GM12878 (cell line): Measurements from ENCODE around the gene CD99. TPM values are rescaled to one million over a fixed set of nuclear protein-coding genes. Genes with fewer than 3 reads are reported as not detected.

Source experiments
- ATAC-seq: fragments of 200-7000 bp; cut with Tn5 transposase; 3 replicates; pipeline ENCODE4 v1.9.1; 2020; ENCODE audit warnings: mild to moderate bottlenecking, moderate library complexity
- BruUV-seq: library from RNA; stranded (reverse); fragments of 400-500 nt; replicated peaks from 2 replicates; lab custom pipeline; 2021; lab: Mats Ljungman, UMichigan
- CTCF ChIA-PET: fragments of 300-600 bp; sonication (Branson Sonifier 250); formaldehyde crosslinking; extraction: SDS; loops from one replicate; lab custom pipeline; 2021; ENCODE audit warnings: inconsistent platforms; lab: Yijun Ruan, JAX
- POLR2A ChIA-PET: fragments of 350-600 bp; formaldehyde crosslinking; extraction: SDS; loops from one replicate; lab custom pipeline; 2021; ENCODE audit warnings: inconsistent platforms; lab: Charles Lee
- RAD21 ChIA-PET: fragments of 300-600 bp; sonication (Branson Sonifier 250); formaldehyde crosslinking; loops from one replicate; lab custom pipeline; 2023; ENCODE audit warnings: antibody characterized with exemption; ENCODE audit not compliant: unreplicated experiment; lab: Charles Lee
- SMC1A ChIA-PET: fragments of 300-600 bp; sonication (Branson Sonifier 250); formaldehyde crosslinking; loops from one replicate; lab custom pipeline; 2023; ENCODE audit not compliant: unreplicated experiment, uncharacterized antibody; lab: Charles Lee
- DNase-seq: peaks from one replicate; pipeline ENCODE4 v3.0.0-alpha.2; 2011; ENCODE audit warnings: low read depth, low spot score
- FAIRE-seq: peaks from 3 replicates; lab custom pipeline; 2011; peaks lifted over from hg19 to GRCh38; lab: Jason Lieb, UNC
- H2AFZ ChIP-seq: 2 replicates; pipeline ENCODE4 v1.6.0; 2011; ENCODE audit warnings: low read depth, low read length, control low read depth; ENCODE audit not compliant: control insufficient read depth
- H3K27ac ChIP-seq: 2 replicates; pipeline ENCODE4 v1.5.1; 2011; ENCODE audit warnings: control low read depth; ENCODE audit not compliant: control insufficient read depth, insufficient read depth
- H3K27me3 ChIP-seq, 2 experiments: replicated peaks in 1 of 2; 2 replicates each; pipeline versions ENCODE4 v1.6.0 to v1.6.1; 2011; ENCODE audit warnings: low read length in 1 of 2; ENCODE audit not compliant: control insufficient read depth in 2 of 2, insufficient read depth in 2 of 2
- H3K36me3 ChIP-seq, 2 experiments: 2 replicates each; pipeline ENCODE4 v1.5.1; 2011; ENCODE audit warnings: low read length in 1 of 2; ENCODE audit not compliant: control insufficient read depth in 2 of 2, insufficient read depth in 2 of 2
- H3K4me1 ChIP-seq: 2 replicates; pipeline ENCODE4 v1.6.1; 2011; ENCODE audit warnings: mild to moderate bottlenecking, low read length, moderate library complexity, mixed read lengths; ENCODE audit not compliant: control insufficient read depth, insufficient read depth
- H3K4me2 ChIP-seq: 2 replicates; pipeline ENCODE4 v1.6.0; 2011; ENCODE audit warnings: control low read depth; ENCODE audit not compliant: control insufficient read depth, insufficient read depth
- H3K4me3 ChIP-seq: fragments of 200-600 bp; sonication (generic); 2 replicates; pipeline ENCODE4 v1.5.1; 2016
- H3K79me2 ChIP-seq: 2 replicates; pipeline ENCODE4 v1.6.0; 2011; ENCODE audit warnings: low read length; ENCODE audit not compliant: control insufficient read depth, insufficient read depth
- H3K9ac ChIP-seq: 2 replicates; pipeline ENCODE4 v1.8.0; 2011; ENCODE audit warnings: low read length, control low read depth, mixed read lengths; ENCODE audit not compliant: control insufficient read depth, insufficient read depth
- H3K9me3 ChIP-seq: replicated peaks from 3 replicates; pipeline ENCODE4 v1.5.1; 2011; ENCODE audit warnings: mild to moderate bottlenecking, low read length; ENCODE audit not compliant: control insufficient read depth, insufficient read depth
- H4K20me1 ChIP-seq: 2 replicates; pipeline ENCODE4 v1.6.0; 2011; ENCODE audit not compliant: control insufficient read depth, insufficient read depth
- CBFB ChIP-seq: IDR thresholded peaks from 2 replicates; pipeline ENCODE4 v1.6.1; 2016; ENCODE audit warnings: antibody characterized with exemption, low read depth
- CBX5 ChIP-seq: sonication (generic); IDR thresholded peaks from 2 replicates; pipeline ENCODE4 v1.6.1; 2016; ENCODE audit warnings: low read depth, moderate library complexity, mild to moderate bottlenecking, inconsistent platforms
- IRF4 ChIP-seq: IDR thresholded peaks from 2 replicates; pipeline ENCODE4 v1.6.1; 2011; ENCODE audit warnings: low read depth, low read length
- KLF5 ChIP-seq: fragments of 450-650 bp; IDR thresholded peaks from 2 replicates; pipeline ENCODE4 v1.6.1; 2014; ENCODE audit warnings: mild to moderate bottlenecking; ENCODE audit not compliant: partially characterized antibody
- MTA2 ChIP-seq: fragments of 450-650 bp; IDR thresholded peaks from 2 replicates; pipeline ENCODE4 v1.6.1; 2016; ENCODE audit warnings: low read depth, mild to moderate bottlenecking, moderate library complexity
- RBBP5 ChIP-seq: fragments of 200-600 bp; sonication (generic); conservative IDR thresholded peaks from 2 replicates; pipeline ENCODE4 v1.6.1; 2016
- RCOR1 ChIP-seq: conservative IDR thresholded peaks from 2 replicates; pipeline ENCODE4 v1.6.1; 2012; ENCODE audit warnings: low read depth, low read length, improper control_type of control experiment
- RELA ChIP-seq: fragments of 450-650 bp; IDR thresholded peaks from 2 replicates; pipeline ENCODE4 v1.8.0; 2014; ENCODE audit warnings: borderline replicate concordance; ENCODE audit not compliant: partially characterized antibody
- SP1 ChIP-seq: IDR thresholded peaks from one replicate; pipeline ENCODE4 v1.6.1; 2011; ENCODE audit warnings: low read depth, low read length
- SREBF1 ChIP-seq: IDR thresholded peaks from 2 replicates; pipeline ENCODE4 v1.6.1; 2012; ENCODE audit warnings: mild to moderate bottlenecking, low read length
- WRNIP1 ChIP-seq: IDR thresholded peaks from 2 replicates; pipeline ENCODE4 v1.6.1; 2011; ENCODE audit warnings: low read depth, low read length, improper control_type of control experiment, borderline replicate concordance
- WGBS: methylation state at CpG from one replicate; pipeline ENCODE4 v1.1.6; 2016; ENCODE audit warnings: low lambda C conversion rate; ENCODE audit not compliant: insufficient replicate concordance, insufficient coverage; ENCODE audit errors: missing lambda C conversion rate; 5-methylcytosine and 5-hydroxymethylcytosine counted together
- in situ Hi-C: fragments of 300-500 bp; cut with MboI; formaldehyde crosslinking; loops from 9 replicates; pipeline ENCODE4 v1.14.3; 2018; ENCODE audit warnings: mixed read lengths
- intact Hi-C: fragments of 100-400 bp; cut with micrococcal nuclease; formaldehyde crosslinking; loops from one replicate; pipeline ENCODE4 v1.14.2; 2022; ENCODE audit not compliant: unreplicated experiment
- polyA plus RNA-seq, 11 experiments: library from polyadenylated mRNA; depleted of rRNA in 4 of 11; unstranded in 6 of 11; stranded (reverse) in 5 of 11; fragments of >200 nt; fragmentation: Nextera tagmentation in 4 of 11; fragmentation: Illumina TruSeq in 1 of 11; extraction: Ambion mirVana in 4 of 11; extraction: Trizol in 1 of 11; gene quantifications; 1 replicate in 1 of 11; 2 replicates in 10 of 11; pipeline versions ENCODE4 v1.2.1 to v1.2.3, GENCODE V29; 2011 to 2016; ENCODE audit warnings: inconsistent platforms in 2 of 11, missing spikeins in 2 of 11, low read depth in 1 of 11
- total RNA-seq, 4 experiments: library from RNA; depleted of rRNA in 3 of 4; stranded (reverse); fragments of >200 nt in 3 of 4; fragmentation: Illumina TruSeq in 1 of 4; extraction: Trizol in 1 of 4; gene quantifications; 2 replicates each; pipeline versions ENCODE4 v1.2.1 to v1.2.3, GENCODE V29; 2013 to 2021
- TF ChIP-seq, protein P1 (sequence below): IDR thresholded peaks from 2 replicates; pipeline ENCODE4 v1.6.1; 2012; ENCODE audit warnings: mild to moderate bottlenecking, low read depth, low read length
- TF ChIP-seq, protein P2 (sequence below): fragments of 150-350 bp; IDR thresholded peaks from 2 replicates; pipeline ENCODE4 v1.6.1; 2014; ENCODE audit warnings: mild to moderate bottlenecking, low read depth, low read length
- TF ChIP-seq, protein P3 (sequence below): IDR thresholded peaks from 2 replicates; pipeline ENCODE4 v1.6.1; 2011; ENCODE audit warnings: low read depth, low read length, improper control_type of control experiment, borderline replicate concordance
- TF ChIP-seq, protein P4 (sequence below): fragments of 450-650 bp; IDR thresholded peaks from 2 replicates; pipeline ENCODE4 v1.6.1; 2016; ENCODE audit warnings: mild to moderate bottlenecking
- TF ChIP-seq, protein P5 (sequence below): fragments of 450-650 bp; IDR thresholded peaks from 2 replicates; pipeline ENCODE4 v1.6.1; 2017; ENCODE audit warnings: mild to moderate bottlenecking, low read depth, inconsistent platforms; ENCODE audit not compliant: poor library complexity, severe bottlenecking

CD99 gene
- total and polyA plus RNA-seq, 10 of the 15 experiments (the other 5 are each of a cell fraction or from before 2014, with no cell fraction given), result 24.8 to 242 (median 158) TPM

DNA sequence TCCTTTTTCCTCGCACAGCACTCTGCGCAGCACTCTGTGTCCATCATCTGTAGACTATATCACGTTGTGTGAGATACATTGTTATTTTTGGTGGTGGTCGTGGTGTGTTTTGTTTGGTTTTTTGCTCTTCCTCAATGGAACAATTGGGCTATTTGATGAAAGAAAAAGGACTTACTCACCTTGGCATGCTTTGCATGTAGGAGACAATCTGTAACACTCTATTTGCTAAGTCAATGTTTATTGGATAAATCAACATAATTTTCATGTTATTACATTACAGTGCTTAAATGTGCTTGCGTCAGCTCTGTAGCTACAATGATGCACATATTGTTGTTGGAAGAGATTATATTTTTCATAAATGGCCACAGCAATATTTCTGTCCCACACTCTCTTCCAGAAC is 12.5 kb upstream of the CD99 start:
- Histone ChIP-seq H4K20me1 (no peaks in the 10 kb centered on the region), H3K4me1 (no peaks in the 10 kb centered on the region), H3K9me3 (no peaks in the 10 kb centered on the region), H3K4me3 (no peak overlapping the region)
- 53% methylated on average over 5 of the region's 5 CpGs for WGBS
- no TSS peak for BruUV-seq
- RAD21 ChIA-PET, result no interaction called here
- TF ChIP-seq RBBP5 (no peak), CBFB (no peak), KLF5 (no peak), RELA (no peak), IRF4 (no peak), WRNIP1 (no peak), SREBF1 (no peak), MTA2 (no peak), CBX5 (no peak), RCOR1 (no peak), SP1 (no peak)
- TF ChIP-seq, protein P1, sequence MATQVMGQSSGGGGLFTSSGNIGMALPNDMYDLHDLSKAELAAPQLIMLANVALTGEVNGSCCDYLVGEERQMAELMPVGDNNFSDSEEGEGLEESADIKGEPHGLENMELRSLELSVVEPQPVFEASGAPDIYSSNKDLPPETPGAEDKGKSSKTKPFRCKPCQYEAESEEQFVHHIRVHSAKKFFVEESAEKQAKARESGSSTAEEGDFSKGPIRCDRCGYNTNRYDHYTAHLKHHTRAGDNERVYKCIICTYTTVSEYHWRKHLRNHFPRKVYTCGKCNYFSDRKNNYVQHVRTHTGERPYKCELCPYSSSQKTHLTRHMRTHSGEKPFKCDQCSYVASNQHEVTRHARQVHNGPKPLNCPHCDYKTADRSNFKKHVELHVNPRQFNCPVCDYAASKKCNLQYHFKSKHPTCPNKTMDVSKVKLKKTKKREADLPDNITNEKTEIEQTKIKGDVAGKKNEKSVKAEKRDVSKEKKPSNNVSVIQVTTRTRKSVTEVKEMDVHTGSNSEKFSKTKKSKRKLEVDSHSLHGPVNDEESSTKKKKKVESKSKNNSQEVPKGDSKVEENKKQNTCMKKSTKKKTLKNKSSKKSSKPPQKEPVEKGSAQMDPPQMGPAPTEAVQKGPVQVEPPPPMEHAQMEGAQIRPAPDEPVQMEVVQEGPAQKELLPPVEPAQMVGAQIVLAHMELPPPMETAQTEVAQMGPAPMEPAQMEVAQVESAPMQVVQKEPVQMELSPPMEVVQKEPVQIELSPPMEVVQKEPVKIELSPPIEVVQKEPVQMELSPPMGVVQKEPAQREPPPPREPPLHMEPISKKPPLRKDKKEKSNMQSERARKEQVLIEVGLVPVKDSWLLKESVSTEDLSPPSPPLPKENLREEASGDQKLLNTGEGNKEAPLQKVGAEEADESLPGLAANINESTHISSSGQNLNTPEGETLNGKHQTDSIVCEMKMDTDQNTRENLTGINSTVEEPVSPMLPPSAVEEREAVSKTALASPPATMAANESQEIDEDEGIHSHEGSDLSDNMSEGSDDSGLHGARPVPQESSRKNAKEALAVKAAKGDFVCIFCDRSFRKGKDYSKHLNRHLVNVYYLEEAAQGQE, result no peak
- TF ChIP-seq, protein P2, sequence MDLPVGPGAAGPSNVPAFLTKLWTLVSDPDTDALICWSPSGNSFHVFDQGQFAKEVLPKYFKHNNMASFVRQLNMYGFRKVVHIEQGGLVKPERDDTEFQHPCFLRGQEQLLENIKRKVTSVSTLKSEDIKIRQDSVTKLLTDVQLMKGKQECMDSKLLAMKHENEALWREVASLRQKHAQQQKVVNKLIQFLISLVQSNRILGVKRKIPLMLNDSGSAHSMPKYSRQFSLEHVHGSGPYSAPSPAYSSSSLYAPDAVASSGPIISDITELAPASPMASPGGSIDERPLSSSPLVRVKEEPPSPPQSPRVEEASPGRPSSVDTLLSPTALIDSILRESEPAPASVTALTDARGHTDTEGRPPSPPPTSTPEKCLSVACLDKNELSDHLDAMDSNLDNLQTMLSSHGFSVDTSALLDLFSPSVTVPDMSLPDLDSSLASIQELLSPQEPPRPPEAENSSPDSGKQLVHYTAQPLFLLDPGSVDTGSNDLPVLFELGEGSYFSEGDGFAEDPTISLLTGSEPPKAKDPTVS, result no peak
- TF ChIP-seq, protein P3, sequence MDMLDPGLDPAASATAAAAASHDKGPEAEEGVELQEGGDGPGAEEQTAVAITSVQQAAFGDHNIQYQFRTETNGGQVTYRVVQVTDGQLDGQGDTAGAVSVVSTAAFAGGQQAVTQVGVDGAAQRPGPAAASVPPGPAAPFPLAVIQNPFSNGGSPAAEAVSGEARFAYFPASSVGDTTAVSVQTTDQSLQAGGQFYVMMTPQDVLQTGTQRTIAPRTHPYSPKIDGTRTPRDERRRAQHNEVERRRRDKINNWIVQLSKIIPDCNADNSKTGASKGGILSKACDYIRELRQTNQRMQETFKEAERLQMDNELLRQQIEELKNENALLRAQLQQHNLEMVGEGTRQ, result no peak
- TF ChIP-seq, protein P4, sequence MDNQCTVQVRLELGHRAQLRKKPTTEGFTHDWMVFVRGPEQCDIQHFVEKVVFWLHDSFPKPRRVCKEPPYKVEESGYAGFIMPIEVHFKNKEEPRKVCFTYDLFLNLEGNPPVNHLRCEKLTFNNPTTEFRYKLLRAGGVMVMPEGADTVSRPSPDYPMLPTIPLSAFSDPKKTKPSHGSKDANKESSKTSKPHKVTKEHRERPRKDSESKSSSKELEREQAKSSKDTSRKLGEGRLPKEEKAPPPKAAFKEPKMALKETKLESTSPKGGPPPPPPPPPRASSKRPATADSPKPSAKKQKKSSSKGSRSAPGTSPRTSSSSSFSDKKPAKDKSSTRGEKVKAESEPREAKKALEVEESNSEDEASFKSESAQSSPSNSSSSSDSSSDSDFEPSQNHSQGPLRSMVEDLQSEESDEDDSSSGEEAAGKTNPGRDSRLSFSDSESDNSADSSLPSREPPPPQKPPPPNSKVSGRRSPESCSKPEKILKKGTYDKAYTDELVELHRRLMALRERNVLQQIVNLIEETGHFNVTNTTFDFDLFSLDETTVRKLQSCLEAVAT, result no peak
- TF ChIP-seq, protein P5, sequence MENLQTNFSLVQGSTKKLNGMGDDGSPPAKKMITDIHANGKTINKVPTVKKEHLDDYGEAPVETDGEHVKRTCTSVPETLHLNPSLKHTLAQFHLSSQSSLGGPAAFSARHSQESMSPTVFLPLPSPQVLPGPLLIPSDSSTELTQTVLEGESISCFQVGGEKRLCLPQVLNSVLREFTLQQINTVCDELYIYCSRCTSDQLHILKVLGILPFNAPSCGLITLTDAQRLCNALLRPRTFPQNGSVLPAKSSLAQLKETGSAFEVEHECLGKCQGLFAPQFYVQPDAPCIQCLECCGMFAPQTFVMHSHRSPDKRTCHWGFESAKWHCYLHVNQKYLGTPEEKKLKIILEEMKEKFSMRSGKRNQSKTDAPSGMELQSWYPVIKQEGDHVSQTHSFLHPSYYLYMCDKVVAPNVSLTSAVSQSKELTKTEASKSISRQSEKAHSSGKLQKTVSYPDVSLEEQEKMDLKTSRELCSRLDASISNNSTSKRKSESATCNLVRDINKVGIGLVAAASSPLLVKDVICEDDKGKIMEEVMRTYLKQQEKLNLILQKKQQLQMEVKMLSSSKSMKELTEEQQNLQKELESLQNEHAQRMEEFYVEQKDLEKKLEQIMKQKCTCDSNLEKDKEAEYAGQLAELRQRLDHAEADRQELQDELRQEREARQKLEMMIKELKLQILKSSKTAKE, result no peak
- TF ChIP-seq, all 136 proteins: peak for 0
- DNase-seq, result no peak
- Histone ChIP-seq H3K27me3 (no peaks in the 10 kb centered on the region), H2AFZ (no peak overlapping the region), H3K27ac (no peak overlapping the region), H3K36me3 (no peaks in the 10 kb centered on the region), H3K9ac (no peak overlapping the region), H3K79me2 (no peaks in the 10 kb centered on the region), H3K4me2 (no peak overlapping the region)
- ChIA-PET SMC1A (no interaction called here), CTCF (no interaction called here), POLR2A (no interaction called here)
- no peak for FAIRE-seq
- no peak for ATAC-seq
- intact Hi-C loops, result no loop called here
- in situ Hi-C loops, result no loop called here
